OCI-LY7 (cell line): Measurements from ENCODE around the gene HES1. TPM values are rescaled to one million over a fixed set of nuclear protein-coding genes. Genes with fewer than 3 reads are reported as not detected.

ENCODE experiments used
- BruUV-seq: library from RNA; stranded (reverse); fragments of 400-500 nt; replicated peaks from 2 replicates; lab custom pipeline; 2021; lab: Mats Ljungman, UMichigan
- CTCF ChIA-PET: fragments of 300-600 bp; sonication (Branson Sonifier 250); formaldehyde crosslinking; loops from one replicate; lab custom pipeline; 2022; ENCODE audit warnings: antibody characterized with exemption; ENCODE audit not compliant: unreplicated experiment; lab: Charles Lee
- POLR2A ChIA-PET: fragments of 300-600 bp; sonication (Branson Sonifier 250); formaldehyde crosslinking; loops from one replicate; lab custom pipeline; 2022; ENCODE audit warnings: antibody characterized with exemption; lab: Charles Lee
- DNase-seq: peaks from one replicate; pipeline ENCODE4 v3.0.0-alpha.2; 2015; ENCODE audit warnings: low spot score
- H2AFZ ChIP-seq: fragments of 200-600 bp; sonication (generic), shearing (Covaris generic); 2 replicates; pipeline ENCODE4 v1.6.1; 2014; ENCODE audit warnings: mild to moderate bottlenecking, antibody characterized with exemption, low read length, moderate library complexity
- H3K27ac ChIP-seq: fragments of 200-600 bp; sonication (generic); 2 replicates; pipeline ENCODE4 v1.5.1; 2014; ENCODE audit warnings: mixed run types, low read depth, mild to moderate bottlenecking, moderate library complexity, low read length, inconsistent platforms; ENCODE audit not compliant: poor library complexity, severe bottlenecking
- H3K36me3 ChIP-seq: fragments of 200-600 bp; sonication (generic); 2 replicates; pipeline ENCODE4 v1.6.1; 2014; ENCODE audit warnings: mild to moderate bottlenecking, antibody characterized with exemption, low read length, moderate library complexity, mixed read lengths; ENCODE audit not compliant: insufficient read depth
- H3K4me1 ChIP-seq: fragments of 200-600 bp; sonication (generic); 2 replicates; pipeline ENCODE4 v1.5.1; 2014; ENCODE audit warnings: mild to moderate bottlenecking, low read length; ENCODE audit not compliant: insufficient read depth, poor library complexity, severe bottlenecking
- H3K4me2 ChIP-seq: fragments of 200-600 bp; sonication (generic); 2 replicates; pipeline ENCODE4 v1.6.1; 2014; ENCODE audit warnings: mild to moderate bottlenecking, low read length
- H3K4me3 ChIP-seq: fragments of 200-600 bp; sonication (generic); 2 replicates; pipeline ENCODE4 v1.5.1; 2014; ENCODE audit warnings: mild to moderate bottlenecking, low read depth, low read length; ENCODE audit not compliant: poor library complexity, severe bottlenecking
- H3K79me2 ChIP-seq: fragments of 200-600 bp; sonication (generic); 2 replicates; pipeline ENCODE4 v1.6.1; 2016; ENCODE audit warnings: low read depth, mild to moderate bottlenecking, low read length, moderate library complexity, mixed read lengths; ENCODE audit not compliant: insufficient read depth
- H3K9me2 ChIP-seq: fragments of 200-600 bp; sonication (generic); 2 replicates; pipeline ENCODE4 v1.6.1; 2016; ENCODE audit warnings: mild to moderate bottlenecking, low read length, mixed read lengths; ENCODE audit not compliant: insufficient read depth
- H3K9me3 ChIP-seq: fragments of 200-600 bp; sonication (generic); 2 replicates; pipeline ENCODE4 v1.6.1; 2014; ENCODE audit warnings: mild to moderate bottlenecking, mixed run types, low read length, mixed read lengths
- H4K20me1 ChIP-seq: fragments of 200-600 bp; sonication (generic); 2 replicates; pipeline ENCODE4 v1.6.1; 2014; ENCODE audit warnings: mild to moderate bottlenecking, antibody characterized with exemption, low read length, moderate library complexity, mixed read lengths; ENCODE audit not compliant: insufficient read depth
- CTCF ChIP-seq: fragments of 200-600 bp; sonication (generic); conservative IDR thresholded peaks from 2 replicates; pipeline ENCODE4 v1.5.1; 2014; ENCODE audit warnings: mild to moderate bottlenecking, antibody characterized with exemption, low read length, moderate library complexity, mixed read lengths
- EZH2phosphoT487 ChIP-seq: fragments of 200-600 bp; sonication (generic); IDR thresholded peaks from 2 replicates; pipeline ENCODE4 v1.6.1; 2018; ENCODE audit warnings: low read depth, borderline replicate concordance, mild to moderate bottlenecking, mixed run types, antibody characterized with exemption, low read length, moderate library complexity, mixed read lengths
- intact Hi-C: fragments of 100-400 bp; cut with micrococcal nuclease; formaldehyde crosslinking; loops from one replicate; pipeline ENCODE4 v1.10.0; 2022; ENCODE audit not compliant: unreplicated experiment
- total RNA-seq, 2 experiments: library from RNA; depleted of rRNA in 1 of 2; stranded (reverse); fragments of >200 nt in 1 of 2; shearing (Covaris generic) in 1 of 2; gene quantifications; 2 replicates each; pipeline ENCODE4 v1.2.3, GENCODE V29; 2014 to 2022

HES1 gene
- total RNA-seq, 2 experiments from 2014 or later, result 1.1 to 3.0 TPM

- no TSS peak for BruUV-seq
- Histone ChIP-seq H3K79me2 (peaks cover 7% of the 10 kb centered on the region; the same call in 1 of the 2 replicates), H3K4me2 (peak overlapping the region; percentile 69; the same call in 1 of the 2 replicates), H3K36me3 (no peaks in the 10 kb centered on the region), H3K27ac (no peak overlapping the region), H4K20me1 (no peaks in the 10 kb centered on the region), H3K4me1 (peaks cover 42% of the 10 kb centered on the region), H3K4me3 (no peak overlapping the region), H3K9me2 (no peaks in the 10 kb centered on the region), H2AFZ (no peak overlapping the region), H3K9me3 (no peaks in the 10 kb centered on the region)
- intact Hi-C loops, result no loop called here
- ChIA-PET POLR2A (interaction anchor here (0.7 to 9.0 kb wide), 3 partner anchors 15 to 391 kb away, joined by 3 to 172 read pairs (median 4); no protein-coding TSS in a partner anchor), CTCF (interaction anchor here (1.1 kb wide), 2 partner anchors 10 to 28 kb away, joined by 3 read pairs; no protein-coding TSS in a partner anchor)
- no peak for DNase-seq
- TF ChIP-seq EZH2phosphoT487 (no peak), CTCF (no peak)
These were observed 6.3 kb upstream of the HES1 start for GRCh38 chr3:194129581-194130133.

- intact Hi-C loops, result no loop called here
- peak overlapping the region; percentile 86 for H3K27ac ChIP-seq
- H3K4me2 ChIP-seq, result peak overlapping the region; percentile 69
- H3K36me3 ChIP-seq, result no peaks in the 10 kb centered on the region
- CTCF ChIA-PET, result interaction anchor here (1.1 to 1.3 kb wide), 3 partner anchors 21 to 29 kb away, joined by 3 to 5 read pairs (median 3); no protein-coding TSS in a partner anchor
- no peak for DNase-seq
- H3K9me2 ChIP-seq, result no peaks in the 10 kb centered on the region
- peaks cover 7% of the 10 kb centered on the region; the same call in 1 of the 2 replicates for H3K79me2 ChIP-seq
- peaks cover 43% of the 10 kb centered on the region for H3K4me1 ChIP-seq
- H3K9me3 ChIP-seq, result no peaks in the 10 kb centered on the region
- POLR2A ChIA-PET, result interaction anchor here (0.7 to 9.0 kb wide), 7 partner anchors 10 to 391 kb away, joined by 3 to 172 read pairs (median 3); no protein-coding TSS in a partner anchor
- peak overlapping the region; percentile 54 for H3K4me3 ChIP-seq
- H2AFZ ChIP-seq, result no peak overlapping the region
- H4K20me1 ChIP-seq, result no peaks in the 10 kb centered on the region
- no peak for TF ChIP-seq EZH2phosphoT487
- no peak for TF ChIP-seq CTCF
- no TSS peak for BruUV-seq
These were observed 5.8 kb upstream of the HES1 start for GRCh38 chr3:194130188-194130587.
